Tibial nerve (tissue), 4 donors: ENCODE results near the gene UBE2J2. TPM values are rescaled to one million over a fixed set of nuclear protein-coding genes. Genes with fewer than 3 reads are reported as not detected.

Experiments used
- DNase-seq, 2 donors: peaks; one replicate each; pipeline ENCODE4 v3.0.0-alpha.2; 2019; ENCODE audit warnings: low spot score in 2 of 2
- H3K27ac ChIP-seq, 4 donors: fragments of 200-600 bp; sonication (generic) in 3 of 4; one replicate each; pipeline ENCODE4 v1.5.1; 2017 to 2019; ENCODE audit warnings: mild to moderate bottlenecking in 1 of 4
- H3K27me3 ChIP-seq, 2 donors: fragments of 200-600 bp; sonication (generic) in 1 of 2; one replicate each; pipeline versions ENCODE4 v1.5.1 to v1.6.0; 2017 to 2019
- H3K36me3 ChIP-seq, 3 donors: fragments of 200-600 bp; sonication (generic); one replicate each; pipeline ENCODE4 v1.5.1; 2018 to 2019
- H3K4me1 ChIP-seq, 4 donors: fragments of 200-600 bp; sonication (generic) in 3 of 4; one replicate each; pipeline ENCODE4 v1.5.1; 2017 to 2019
- H3K4me3 ChIP-seq, 4 donors: fragments of 200-600 bp; sonication (generic) in 3 of 4; one replicate each; pipeline ENCODE4 v1.5.1; 2017 to 2019; ENCODE audit warnings: mild to moderate bottlenecking in 1 of 4, moderate library complexity in 1 of 4
- H3K9me3 ChIP-seq, 4 donors: fragments of 200-600 bp; sonication (generic) in 3 of 4; one replicate each; pipeline ENCODE4 v1.5.1; 2017 to 2019
- EP300 ChIP-seq, 2 donors: sonication (generic); formaldehyde crosslinking; IDR thresholded peaks; one replicate each; pipeline ENCODE4 v1.6.1; 2017; ENCODE audit warnings: antibody characterized with exemption in 2 of 2, mild to moderate bottlenecking in 1 of 2
- POLR2A ChIP-seq, 2 donors: fragments of 450-650 bp; IDR thresholded peaks; one replicate each; pipeline ENCODE4 v1.6.1; 2017; ENCODE audit warnings: antibody characterized with exemption in 2 of 2, mild to moderate bottlenecking in 2 of 2, moderate library complexity in 2 of 2
- WGBS, 2 donors: methylation state at CpG; one replicate each; pipeline ENCODE4 v1.1.5; 2018; 5-methylcytosine and 5-hydroxymethylcytosine counted together
- total RNA-seq, 4 donors: library from RNA; depleted of rRNA; stranded (reverse); fragments of >200 nt; gene quantifications; one replicate each; pipeline ENCODE4 v1.1.0, GENCODE V29; 2016
- TF ChIP-seq, protein P1 (sequence below), 5 experiments: fragments of 200-600 bp in 3 of 5; fragments of 450-650 bp in 2 of 5; sonication (generic) in 3 of 5; IDR thresholded peaks; one replicate each; pipeline ENCODE4 v1.5.1; 2016 to 2019; ENCODE audit warnings: antibody characterized with exemption in 5 of 5, mild to moderate bottlenecking in 3 of 5, moderate library complexity in 2 of 5

Gene UBE2J2
- total RNA-seq, 4 donors from 2014 or later, result 42.2 to 61.0 (median 53.5) TPM

DNA sequence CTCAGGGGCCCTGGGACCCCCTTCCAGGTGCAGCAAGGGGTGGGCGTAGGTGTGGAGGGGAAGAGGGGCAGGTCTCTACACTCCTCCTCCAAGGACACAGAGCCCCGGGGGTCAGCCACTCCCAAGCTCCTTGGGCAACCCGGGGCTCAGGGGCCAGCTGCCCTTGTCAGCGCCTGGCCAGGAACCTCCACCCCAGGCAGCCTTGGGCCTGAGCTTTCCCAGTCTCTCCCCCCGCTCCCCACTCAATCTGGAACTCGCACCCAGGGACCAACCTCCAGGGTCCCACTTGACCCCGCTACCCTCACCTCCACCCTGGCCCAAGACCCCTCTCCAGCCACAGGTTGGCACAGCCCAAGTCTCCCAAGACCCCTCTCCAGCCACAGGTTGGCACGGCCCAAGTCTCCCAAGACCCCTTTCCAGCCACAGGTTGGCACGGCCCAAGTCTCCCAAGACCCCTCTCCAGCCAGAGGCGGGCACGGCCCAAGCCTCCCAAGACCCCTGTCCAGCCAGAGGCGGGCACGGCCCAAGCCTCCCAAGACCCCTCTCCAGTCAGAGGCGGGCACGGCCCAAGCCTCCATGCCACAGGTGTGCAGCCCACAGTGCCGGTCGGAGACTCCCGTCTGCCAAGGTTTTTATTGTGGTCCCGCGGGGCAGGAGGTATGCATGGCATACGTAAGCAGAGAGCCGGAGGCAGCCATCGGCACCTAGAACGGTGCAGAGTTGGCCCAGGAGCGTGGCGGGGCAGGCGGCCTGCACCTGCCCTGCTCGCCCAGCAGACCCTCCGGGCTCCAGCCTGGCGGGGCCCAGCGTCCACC is 62.7 kb downstream of the UBE2J2 start:
- WGBS, 2 donors, result 93% methylated on average over 29 to 30 of the region's 31 CpGs
- no peaks in the 10 kb centered on the region for H3K9me3 ChIP-seq
- TF ChIP-seq EP300 (IDR thresholded peaks at IDR 0.05) (no peak), POLR2A (IDR thresholded peaks at IDR 0.05) (no peak)
- TF ChIP-seq, protein P1, sequence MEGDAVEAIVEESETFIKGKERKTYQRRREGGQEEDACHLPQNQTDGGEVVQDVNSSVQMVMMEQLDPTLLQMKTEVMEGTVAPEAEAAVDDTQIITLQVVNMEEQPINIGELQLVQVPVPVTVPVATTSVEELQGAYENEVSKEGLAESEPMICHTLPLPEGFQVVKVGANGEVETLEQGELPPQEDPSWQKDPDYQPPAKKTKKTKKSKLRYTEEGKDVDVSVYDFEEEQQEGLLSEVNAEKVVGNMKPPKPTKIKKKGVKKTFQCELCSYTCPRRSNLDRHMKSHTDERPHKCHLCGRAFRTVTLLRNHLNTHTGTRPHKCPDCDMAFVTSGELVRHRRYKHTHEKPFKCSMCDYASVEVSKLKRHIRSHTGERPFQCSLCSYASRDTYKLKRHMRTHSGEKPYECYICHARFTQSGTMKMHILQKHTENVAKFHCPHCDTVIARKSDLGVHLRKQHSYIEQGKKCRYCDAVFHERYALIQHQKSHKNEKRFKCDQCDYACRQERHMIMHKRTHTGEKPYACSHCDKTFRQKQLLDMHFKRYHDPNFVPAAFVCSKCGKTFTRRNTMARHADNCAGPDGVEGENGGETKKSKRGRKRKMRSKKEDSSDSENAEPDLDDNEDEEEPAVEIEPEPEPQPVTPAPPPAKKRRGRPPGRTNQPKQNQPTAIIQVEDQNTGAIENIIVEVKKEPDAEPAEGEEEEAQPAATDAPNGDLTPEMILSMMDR (IDR thresholded peaks at IDR 0.05), result no peak
- peaks cover 0 to 54% (median 36%) of the 10 kb centered on the region in 4 donors for H3K4me1 ChIP-seq
- DNase-seq, result no peak
- peaks cover 0 to 45% of the 10 kb centered on the region in 2 donors for H3K27me3 ChIP-seq
- H3K36me3 ChIP-seq, result peaks cover 0 to 14% (median 0%) of the 10 kb centered on the region in 3 donors
- no peak overlapping the region for H3K4me3 ChIP-seq
- H3K27ac ChIP-seq, result no peak overlapping the region

DNA sequence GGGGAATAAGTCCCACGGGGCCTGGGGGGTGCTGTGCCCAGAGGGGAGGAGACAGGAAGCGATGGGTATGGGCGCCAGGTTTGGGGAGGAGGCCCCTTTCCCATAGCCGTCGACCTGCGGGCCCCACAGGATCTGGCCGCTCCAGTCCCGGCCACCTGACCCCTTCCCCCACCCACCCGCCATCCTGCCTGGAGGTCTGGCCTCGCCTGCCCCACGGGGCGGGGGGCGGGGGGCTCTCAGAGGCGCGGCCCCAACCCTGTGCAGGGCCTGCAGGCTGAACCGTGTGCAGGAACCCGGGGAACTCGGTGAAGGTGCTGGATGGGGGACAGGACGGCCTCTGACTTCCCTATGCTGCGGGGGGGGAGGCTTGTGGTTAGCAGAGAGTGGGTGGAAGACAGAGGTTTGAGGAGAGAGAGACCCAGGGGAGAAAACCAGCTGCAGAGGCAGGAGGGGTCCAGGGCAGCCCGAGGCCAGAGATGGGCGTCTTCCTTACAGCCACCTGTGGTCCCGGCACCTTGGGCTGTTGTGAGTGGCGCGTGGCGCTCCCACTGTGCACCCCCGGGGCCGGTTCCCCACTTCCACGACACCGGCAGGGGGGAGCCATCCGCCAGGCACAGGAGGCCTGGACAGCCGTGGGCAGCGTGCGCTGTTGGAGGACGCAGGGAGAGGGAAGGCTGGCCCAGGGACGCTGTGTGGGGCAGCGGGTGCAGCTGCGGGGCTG is 64.8 kb downstream of the UBE2J2 start:
- 49 to 51% methylated on average over 28 to 34 of the region's 38 CpGs for WGBS, 2 donors
- Histone ChIP-seq H3K9me3 (no peaks in the 10 kb centered on the region), H3K27me3 (peaks cover 0 to 66% of the 10 kb centered on the region in 2 donors), H3K27ac (peak overlapping the region in 2 of 4 donors; percentile 10 to 26), H3K4me1 (peaks cover 0 to 48% (median 33%) of the 10 kb centered on the region in 4 donors), H3K36me3 (no peaks in the 10 kb centered on the region), H3K4me3 (peak overlapping the region in 2 of 4 donors; percentile 22 to 29)
- no peak for DNase-seq
- TF ChIP-seq, protein P1 (IDR thresholded peaks at IDR 0.05), result no peak
- TF ChIP-seq EP300 (IDR thresholded peaks at IDR 0.05) (no peak), POLR2A (IDR thresholded peaks at IDR 0.05) (no peak)

GRCh38 chr1:1207571-1207892 is 66.1 kb downstream of the UBE2J2 start:
- Histone ChIP-seq H3K27ac (no peak overlapping the region), H3K27me3 (peaks cover 0 to 75% of the 10 kb centered on the region in 2 donors), H3K36me3 (no peaks in the 10 kb centered on the region), H3K9me3 (no peaks in the 10 kb centered on the region), H3K4me1 (peaks cover 0 to 37% (median 27%) of the 10 kb centered on the region in 4 donors), H3K4me3 (no peak overlapping the region)
- no peak for TF ChIP-seq EP300 (IDR thresholded peaks at IDR 0.05)
- no peak for DNase-seq
- 67 to 71% methylated on average over 8 to 11 of the region's 11 CpGs for WGBS, 2 donors

- Histone ChIP-seq H3K27ac (no peak overlapping the region), H3K27me3 (peaks cover 0 to 75% of the 10 kb centered on the region in 2 donors), H3K4me3 (peak overlapping the region in 1 of 4 donors; percentile 34), H3K4me1 (peaks cover 0 to 34% (median 26%) of the 10 kb centered on the region in 4 donors), H3K36me3 (no peaks in the 10 kb centered on the region), H3K9me3 (no peaks in the 10 kb centered on the region)
- WGBS, 2 donors, result 57 to 62% methylated on average over 13 to 19 of the region's 19 CpGs
- TF ChIP-seq, protein P1 (IDR thresholded peaks at IDR 0.05), result no peak
- TF ChIP-seq EP300 (IDR thresholded peaks at IDR 0.05) (no peak), POLR2A (IDR thresholded peaks at IDR 0.05) (no peak)
- no peak for DNase-seq
These were observed 66.6 kb downstream of the UBE2J2 start for GRCh38 chr1:1206966-1207531.

DNA sequence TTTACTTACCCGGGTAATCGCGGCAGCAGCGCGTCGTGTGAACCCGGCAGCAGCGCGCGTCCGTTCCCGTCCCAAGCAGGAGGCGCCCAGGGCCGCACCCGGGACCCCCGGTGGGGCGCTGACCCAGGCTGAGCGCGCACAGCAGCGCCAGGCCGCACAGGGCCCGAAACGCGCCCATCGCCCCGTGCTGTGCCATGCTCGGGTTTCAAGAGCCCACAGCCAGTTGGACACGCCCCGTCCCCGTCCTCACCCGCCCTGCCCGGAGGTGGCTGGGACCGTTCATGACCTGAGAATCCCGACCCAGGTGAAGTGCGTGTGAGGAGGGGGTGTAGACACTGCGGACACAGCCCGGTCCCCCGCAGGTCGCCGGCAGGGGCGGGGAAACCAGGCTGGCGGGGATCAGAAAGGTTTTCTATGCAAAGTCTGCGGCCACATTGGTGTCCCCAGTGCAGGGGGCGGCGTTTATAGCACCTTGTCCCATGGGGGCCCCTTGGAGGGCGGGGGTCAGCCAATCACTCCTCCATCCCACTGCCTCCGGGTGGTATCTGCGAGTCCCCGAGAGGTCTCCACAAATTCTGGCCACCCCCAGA is 67.2 kb downstream of the UBE2J2 start, which contains the start of gene TNFRSF18:
Gene TNFRSF18, minus strand, starts transcription at position 217 of the 590 bp plus-strand sequence. Its CDS starts 21 bp downstream, at position 196.
- H3K9me3 ChIP-seq, result no peaks in the 10 kb centered on the region
- 6% methylated on average over 42 of the region's 49 CpGs; no CpG with 5 or more reads in 1 of the 2 donors for WGBS, 2 donors
- H3K27ac ChIP-seq, result peak within 1 kb of the TSS in 1 of 4 donors; percentile 45
- DNase-seq, result no peak
- no peak for TF ChIP-seq EP300 (IDR thresholded peaks at IDR 0.05)
- TF ChIP-seq, protein P1 (IDR thresholded peaks at IDR 0.05), result no peak
- no peak for TF ChIP-seq POLR2A (IDR thresholded peaks at IDR 0.05)
- peak within 1 kb of the TSS in 2 of 4 donors; percentile 25 to 34 for H3K4me3 ChIP-seq
- peaks cover 0 to 74% of the 10 kb centered on the region in 2 donors for H3K27me3 ChIP-seq
- no peaks in the 10 kb centered on the region for H3K36me3 ChIP-seq
- peaks cover 0 to 34% (median 26%) of the 10 kb centered on the region in 4 donors for H3K4me1 ChIP-seq
